IPS DF 4.7 (cell line): ENCODE data around the gene FAM168A.

ENCODE experiments used
- DNase-seq: peaks from one replicate; pipeline ENCODE4 v3.0.0-alpha.2; 2013; ENCODE audit warnings: low spot score; ENCODE audit errors: extremely low read depth

Gene FAM168A

GRCh38 chr11:73402834-73403185 lies 195.1 kb downstream of the FAM168A start:
- DNase-seq, result no peak

GRCh38 chr11:73401924-73402833 lies 195.7 kb downstream of the FAM168A start:
- no peak for DNase-seq

- DNase-seq, result no peak
Observed at GRCh38 chr11:73401217-73401923, 196.5 kb downstream of the FAM168A start.

- DNase-seq, result no peak
Observed at GRCh38 chr11:73400293-73400692, 197.6 kb downstream of the FAM168A start.

- DNase-seq, result no peak
Observed at GRCh38 chr11:73399636-73400035, 198.3 kb downstream of the FAM168A start.

GRCh38 chr11:73399159-73399590 lies 198.7 kb downstream of the FAM168A start:
- DNase-seq, result no peak

GRCh38 chr11:73398721-73399120 lies 199.2 kb downstream of the FAM168A start:
- no peak for DNase-seq

GRCh38 chr11:73398132-73398526 lies 199.8 kb downstream of the FAM168A start:
- DNase-seq, result no peak

- no peak for DNase-seq
Observed at GRCh38 chr11:73397468-73398131, 200.3 kb downstream of the FAM168A start.

GRCh38 chr11:73396985-73397384 lies 200.9 kb downstream of the FAM168A start:
- no peak for DNase-seq

- no peak for DNase-seq
Observed at GRCh38 chr11:73396251-73396930, 201.5 kb downstream of the FAM168A start.

GRCh38 chr11:73395297-73396208 lies 202.4 kb downstream of the FAM168A start:
- DNase-seq, result no peak

- no peak for DNase-seq
Observed at GRCh38 chr11:73394416-73395296, 203.3 kb downstream of the FAM168A start.

GRCh38 chr11:73393479-73394415 lies 204.2 kb downstream of the FAM168A start:
- DNase-seq, result peak; percentile 58

GRCh38 chr11:73393011-73393380 lies 204.9 kb downstream of the FAM168A start:
- no peak for DNase-seq

- DNase-seq, result no peak
Observed at GRCh38 chr11:73392108-73393010, 205.6 kb downstream of the FAM168A start.

- no peak for DNase-seq
Observed at GRCh38 chr11:73391665-73392064, 206.2 kb downstream of the FAM168A start.
